Omental fat pad (tissue), 4 donors: Measurements from ENCODE around the gene RBM19. TPM values are rescaled to one million over a fixed set of nuclear protein-coding genes. Genes with fewer than 3 reads are reported as not detected.

Source experiments
- ATAC-seq: fragments of 150-250 bp; one replicate; pipeline ENCODE4 v1.9.1; 2016; ENCODE audit warnings: mild to moderate bottlenecking, moderate library complexity; ENCODE audit not compliant: low FRiP score
- DNase-seq: peaks from one replicate; pipeline ENCODE4 v3.0.0-alpha.2; 2019; ENCODE audit warnings: low spot score
- CTCF ChIP-seq, 3 donors: fragments of 450-650 bp; IDR thresholded peaks; one replicate each; pipeline ENCODE4 v1.5.1; 2016 to 2017; ENCODE audit warnings: antibody characterized with exemption in 3 of 3, mild to moderate bottlenecking in 3 of 3, moderate library complexity in 2 of 3
- total RNA-seq, 4 donors: library from RNA; depleted of rRNA; stranded (reverse); fragments of >200 nt; gene quantifications; one replicate each; pipeline ENCODE4 v1.1.0, GENCODE V29; 2016

RBM19 gene
- total RNA-seq, 4 donors from 2014 or later: 24.3 to 41.6 (median 28.7) TPM

- no peak for DNase-seq
- TF ChIP-seq CTCF (IDR thresholded peaks at IDR 0.05): no peak
- ATAC-seq: no peak
These were observed 172.9 kb downstream of the RBM19 start for GRCh38 chr12:113793250-113793649.

- DNase-seq (no peak), ATAC-seq (no peak)
- no peak for TF ChIP-seq CTCF (IDR thresholded peaks at IDR 0.05)
These were observed 173.7 kb downstream of the RBM19 start for GRCh38 chr12:113792450-113792849.

GRCh38 chr12:113788020-113788856 lies 177.9 kb downstream of the RBM19 start:
- TF ChIP-seq CTCF (IDR thresholded peaks at IDR 0.05): no peak
- ATAC-seq (no peak), DNase-seq (no peak)

- DNase-seq: no peak
- TF ChIP-seq CTCF (IDR thresholded peaks at IDR 0.05): no peak
- no peak for ATAC-seq
These were observed 180.0 kb downstream of the RBM19 start for GRCh38 chr12:113786107-113786506.

- ATAC-seq (no peak), DNase-seq (no peak)
- no peak for TF ChIP-seq CTCF (IDR thresholded peaks at IDR 0.05)
These were observed 182.3 kb downstream of the RBM19 start for GRCh38 chr12:113783811-113784210.

- DNase-seq (no peak), ATAC-seq (no peak)
- TF ChIP-seq CTCF (IDR thresholded peaks at IDR 0.05): no peak
These were observed 183.3 kb downstream of the RBM19 start for GRCh38 chr12:113782873-113783272.
